IMR-90 (cell line): ENCODE data around the gene WIPF2. TPM values are rescaled to one million over a fixed set of nuclear protein-coding genes. Genes with fewer than 3 reads are reported as not detected.

ENCODE experiments used
- ATAC-seq: fragments of 200-7000 bp; cut with Tn5 transposase; 2 replicates; pipeline ENCODE4 v1.9.1; 2020; ENCODE audit warnings: low read depth, mild to moderate bottlenecking, moderate library complexity
- BruUV-seq: library from RNA; stranded (reverse); fragments of 400-500 nt; replicated peaks from 2 replicates; lab custom pipeline; 2021; lab: Mats Ljungman, UMichigan
- CTCF ChIA-PET: fragments of 300-600 bp; formaldehyde crosslinking; extraction: SDS; loops from one replicate; lab custom pipeline; 2021; ENCODE audit warnings: antibody characterized with exemption; lab: Yijun Ruan, JAX
- POLR2A ChIA-PET: fragments of 300-600 bp; sonication (Branson Sonifier 250); formaldehyde crosslinking; loops from one replicate; lab custom pipeline; 2022; ENCODE audit warnings: antibody characterized with exemption; ENCODE audit not compliant: unreplicated experiment; lab: Charles Lee
- DNase-seq: peaks from one replicate; pipeline ENCODE4 v3.0.0; 2013
- H2AFZ ChIP-seq: replicated peaks from 2 replicates; pipeline ENCODE3; 2013; ENCODE audit warnings: low read length, mild to moderate bottlenecking; ENCODE audit not compliant: poor library complexity
- H2AK5ac ChIP-seq: 2 replicates; pipeline ENCODE4 v1.6.1; 2013; ENCODE audit warnings: low read depth, low read length, inconsistent platforms
- H2AK9ac ChIP-seq: replicated peaks from 2 replicates; pipeline ENCODE3; 2013; ENCODE audit warnings: mild to moderate bottlenecking, low read depth, low read length, moderate library complexity; ENCODE audit not compliant: poor library complexity
- H2BK120ac ChIP-seq: 2 replicates; pipeline ENCODE4 v1.6.1; 2013; ENCODE audit warnings: low read depth, low read length, inconsistent platforms
- H2BK15ac ChIP-seq: 3 replicates; pipeline ENCODE4 v1.6.1; 2013; ENCODE audit warnings: low read depth, low read length, inconsistent platforms
- H2BK20ac ChIP-seq: 2 replicates; pipeline ENCODE4 v1.6.1; 2013; ENCODE audit warnings: low read depth, mild to moderate bottlenecking, inconsistent platforms, low read length, moderate library complexity
- H2BK5ac ChIP-seq: 2 replicates; pipeline ENCODE4 v1.6.1; 2013; ENCODE audit warnings: mild to moderate bottlenecking, low read depth, low read length, inconsistent platforms; ENCODE audit not compliant: poor library complexity, severe bottlenecking
- H3K14ac ChIP-seq: replicated peaks from 2 replicates; pipeline ENCODE4 v1.6.1; 2013; ENCODE audit warnings: low read depth, low read length, inconsistent platforms
- H3K18ac ChIP-seq: 2 replicates; pipeline ENCODE4 v1.6.1; 2013; ENCODE audit warnings: low read depth, low read length, control low read depth
- H3K23ac ChIP-seq: 2 replicates; pipeline ENCODE4 v1.6.1; 2013; ENCODE audit warnings: low read depth, low read length, inconsistent platforms
- H3K27ac ChIP-seq: 2 replicates; pipeline ENCODE4 v1.5.1; 2013; ENCODE audit warnings: mild to moderate bottlenecking, control low read depth, low read length; ENCODE audit not compliant: insufficient read depth
- H3K27me3 ChIP-seq: 2 replicates; pipeline ENCODE4 v1.6.1; 2013; ENCODE audit warnings: low read length; ENCODE audit not compliant: control insufficient read depth, insufficient read depth
- H3K36me3 ChIP-seq: 2 replicates; pipeline ENCODE4 v1.6.1; 2013; ENCODE audit warnings: low read length, mixed read lengths; ENCODE audit not compliant: control insufficient read depth, insufficient read depth
- H3K4ac ChIP-seq: 2 replicates; pipeline ENCODE4 v1.6.1; 2013; ENCODE audit warnings: low read depth, low read length, inconsistent platforms
- H3K4me1 ChIP-seq: 2 replicates; pipeline ENCODE4 v1.6.1; 2013; ENCODE audit warnings: low read length, mixed read lengths; ENCODE audit not compliant: control insufficient read depth, insufficient read depth
- H3K4me2 ChIP-seq: 2 replicates; pipeline ENCODE4 v1.6.1; 2013; ENCODE audit warnings: low read depth, mild to moderate bottlenecking, control low read depth, low read length, moderate library complexity
- H3K4me3 ChIP-seq: 2 replicates; pipeline ENCODE4 v1.5.1; 2013; ENCODE audit warnings: low read depth, mild to moderate bottlenecking, control low read depth, low read length, moderate library complexity; ENCODE audit not compliant: insufficient read depth
- H3K56ac ChIP-seq: 2 replicates; pipeline ENCODE4 v1.6.1; 2013; ENCODE audit warnings: low read length, inconsistent platforms; ENCODE audit not compliant: insufficient read depth; ENCODE audit errors: extremely low read depth
- H3K79me1 ChIP-seq, 2 experiments: 2 replicates each; pipeline ENCODE4 v1.6.1; 2013; ENCODE audit warnings: low read length in 2 of 2, inconsistent platforms in 1 of 2, low read depth in 1 of 2
- H3K9ac ChIP-seq: 2 replicates; pipeline ENCODE4 v1.6.1; 2013; ENCODE audit warnings: low read depth, low read length, control low read depth
- H3K9me1 ChIP-seq: 2 replicates; pipeline ENCODE4 v1.6.1; 2013; ENCODE audit warnings: low read length, inconsistent platforms; ENCODE audit not compliant: insufficient read depth
- H3K9me3 ChIP-seq: 2 replicates; pipeline ENCODE4 v1.6.1; 2013; ENCODE audit warnings: low read length; ENCODE audit not compliant: control insufficient read depth, insufficient read depth
- H4K20me1 ChIP-seq: 2 replicates; pipeline ENCODE4 v1.6.1; 2013; ENCODE audit warnings: low read length, inconsistent platforms; ENCODE audit not compliant: insufficient read depth
- H4K5ac ChIP-seq: 2 replicates; pipeline ENCODE4 v1.6.1; 2013; ENCODE audit warnings: mild to moderate bottlenecking, low read depth, low read length, control low read depth
- H4K8ac ChIP-seq, 2 experiments: 2 replicates each; pipeline ENCODE4 v1.6.1; 2013; ENCODE audit warnings: low read depth in 2 of 2, low read length in 2 of 2, control low read depth in 1 of 2, inconsistent platforms in 1 of 2
- H4K91ac ChIP-seq: 2 replicates; pipeline ENCODE4 v1.6.1; 2013; ENCODE audit warnings: low read depth, low read length, inconsistent platforms; ENCODE audit not compliant: insufficient read depth
- RFX5 ChIP-seq: IDR thresholded peaks from 2 replicates; pipeline ENCODE4 v1.8.0; 2012; ENCODE audit warnings: low read depth, mild to moderate bottlenecking, low read length, moderate library complexity
- SMC3 ChIP-seq: fragments of 150-350 bp; IDR thresholded peaks from 2 replicates; pipeline ENCODE4 v1.6.1; 2016; ENCODE audit warnings: low read depth, mild to moderate bottlenecking, antibody characterized with exemption, low read length, moderate library complexity
- WGBS, 2 experiments: methylation state at CpG; one replicate each; pipeline versions ENCODE4 v1.1.5 to v1.1.7; 2013; ENCODE audit warnings: missing lambda C conversion rate in 2 of 2; ENCODE audit not compliant: insufficient read length in 1 of 2; ENCODE audit errors: extremely low coverage in 2 of 2; 5-methylcytosine and 5-hydroxymethylcytosine counted together
- dilution Hi-C: fragments of 300-500 bp; cut with HindIII; formaldehyde crosslinking; loops from one replicate; pipeline ENCODE4 v1.14.3; 2018; ENCODE audit warnings: low sequenced_read_pairs; ENCODE audit not compliant: unreplicated experiment
- in situ Hi-C: fragments of 300-500 bp; cut with MboI; formaldehyde crosslinking; loops from 3 replicates; pipeline ENCODE4 v1.14.3; 2019; ENCODE audit warnings: low sequenced_read_pairs, inconsistent platforms, mixed read lengths
- intact Hi-C: fragments of 100-400 bp; cut with micrococcal nuclease; formaldehyde crosslinking; loops from 2 replicates; pipeline ENCODE4 v1.10.0; 2022
- polyA plus RNA-seq, 3 experiments: library from polyadenylated mRNA; depleted of rRNA; stranded (reverse); fragments of >200 nt; gene quantifications; 2 replicates each; pipeline ENCODE4 v1.2.3, GENCODE V29; 2012; ENCODE audit warnings: low replicate concordance in 1 of 3
- total RNA-seq: library from RNA; depleted of rRNA; stranded (reverse); fragments of >200 nt; gene quantifications from 2 replicates; pipeline ENCODE4 v1.2.3, GENCODE V29; 2012

WIPF2 gene
- total and polyA plus RNA-seq, 2 of the 4 experiments (the other 2 are of a cell fraction), result 2.0 to 8.9 TPM

GRCh38 chr17:40268141-40268712, 49.1 kb downstream of the WIPF2 start:
- Histone ChIP-seq H4K91ac (no peak overlapping the region), H2AK5ac (no peak overlapping the region), H2BK5ac (no peak overlapping the region), H4K20me1 (no peaks in the 10 kb centered on the region), H3K9me3 (no peaks in the 10 kb centered on the region), H3K27ac (no peak overlapping the region), H4K8ac (no peak overlapping the region), H2BK15ac (no peak overlapping the region), H2AFZ (no peak overlapping the region), H3K9me1 (peaks cover 8% of the 10 kb centered on the region; the same call in 1 of the 2 replicates), H2AK9ac (no peak overlapping the region), H3K9ac (no peak overlapping the region), H3K14ac (no peak overlapping the region), H2BK20ac (no peak overlapping the region), H3K4me3 (no peak overlapping the region), H3K79me1 (peaks cover 11 to 33% of the 10 kb centered on the region in 2 experiments; a peak in 3 of 4 replicates), H3K23ac (no peak overlapping the region), H3K18ac (no peak overlapping the region), H4K5ac (no peak overlapping the region), H3K4me1 (no peaks in the 10 kb centered on the region), H2BK120ac (no peak overlapping the region), H3K56ac (no peak overlapping the region), H3K36me3 (peaks cover 50% of the 10 kb centered on the region), H3K4me2 (no peak overlapping the region), H3K27me3 (no peaks in the 10 kb centered on the region), H3K4ac (no peak overlapping the region)
- WGBS, 2 experiments, result 100% methylated on average over 1 of the region's 2 CpGs; no CpG with 5 or more reads in 1 of the 2 experiments
- ChIA-PET POLR2A (no interaction called here), CTCF (interaction anchor here (0.6 kb wide), 1 partner anchor 8 kb away, joined by 5 read pairs; no protein-coding TSS in a partner anchor)
- no peak for ATAC-seq
- in situ Hi-C loops, result no loop called here
- TF ChIP-seq SMC3, result no peak
- TF ChIP-seq RFX5, result no peak
- no TSS peak for BruUV-seq
- intact Hi-C loops, result no loop called here
- dilution Hi-C loops, result no loop called here
- DNase-seq, result peak; percentile 26
